Liver (tissue), 9 donors: ENCODE results near the gene PPP1R14C. TPM values are rescaled to one million over a fixed set of nuclear protein-coding genes. Genes with fewer than 3 reads are reported as not detected.

ENCODE experiments used
- DNase-seq: peaks from one replicate; pipeline ENCODE4 v3.0.0-alpha.2; 2017; ENCODE audit warnings: low spot score
- H3K27ac ChIP-seq, 2 donors: one replicate each; pipeline ENCODE4 v1.7.0; 2013; ENCODE audit warnings: inconsistent platforms in 2 of 2, low read length in 2 of 2, control low read depth in 1 of 2, low read depth in 1 of 2, mild to moderate bottlenecking in 1 of 2
- H3K27me3 ChIP-seq, 4 donors: one replicate each; pipeline versions ENCODE4 v1.6.1 to v1.7.0; 2013; ENCODE audit warnings: low read length in 3 of 4, inconsistent platforms in 1 of 4, mild to moderate bottlenecking in 1 of 4, moderate library complexity in 1 of 4; ENCODE audit not compliant: control insufficient read depth in 4 of 4, insufficient read depth in 4 of 4
- H3K36me3 ChIP-seq, 4 donors: one replicate each; pipeline versions ENCODE4 v1.6.1 to v1.7.0; 2013; ENCODE audit warnings: low read length in 3 of 4, mild to moderate bottlenecking in 3 of 4, low read depth in 1 of 4, moderate library complexity in 1 of 4; ENCODE audit not compliant: control insufficient read depth in 4 of 4, insufficient read depth in 3 of 4
- H3K4me1 ChIP-seq, 4 donors: one replicate each; pipeline versions ENCODE4 v1.6.1 to v1.7.0; 2013; ENCODE audit warnings: low read length in 3 of 4, mild to moderate bottlenecking in 3 of 4, moderate library complexity in 1 of 4; ENCODE audit not compliant: control insufficient read depth in 4 of 4, insufficient read depth in 4 of 4
- H3K4me3 ChIP-seq, 3 donors: one replicate each; pipeline versions ENCODE4 v1.6.1 to v1.7.0; 2013; ENCODE audit warnings: low read length in 3 of 3, control low read depth in 1 of 3, low read depth in 1 of 3, mild to moderate bottlenecking in 1 of 3
- H3K9ac ChIP-seq, 2 donors: one replicate each; pipeline ENCODE4 v1.7.0; 2013; ENCODE audit warnings: low read length in 2 of 2, mild to moderate bottlenecking in 2 of 2, moderate library complexity in 2 of 2, control low read depth in 1 of 2, low read depth in 1 of 2
- H3K9me3 ChIP-seq, 4 donors: one replicate each; pipeline versions ENCODE4 v1.6.1 to v1.7.0; 2013; ENCODE audit warnings: low read length in 3 of 4; ENCODE audit not compliant: control insufficient read depth in 4 of 4
- ATF3 ChIP-seq: IDR thresholded peaks from 2 replicates; pipeline ENCODE4 v1.6.1; 2016; ENCODE audit warnings: antibody characterized with exemption
- EGR1 ChIP-seq, 2 donors: IDR thresholded peaks; 2 replicates each; pipeline ENCODE4 v1.6.1; 2016 to 2018; ENCODE audit warnings: antibody characterized with exemption in 2 of 2, low read depth in 2 of 2
- FOXA1 ChIP-seq: IDR thresholded peaks from 2 replicates; pipeline ENCODE4 v1.6.1; 2016; ENCODE audit warnings: antibody characterized with exemption
- HNF4A ChIP-seq, 2 donors: conservative IDR thresholded peaks; 2 replicates each; pipeline ENCODE4 v1.6.1; 2016; ENCODE audit warnings: antibody characterized with exemption in 2 of 2, mild to moderate bottlenecking in 2 of 2
- HNF4G ChIP-seq: IDR thresholded peaks from 2 replicates; pipeline ENCODE4 v1.6.1; 2016; ENCODE audit warnings: antibody characterized with exemption
- JUND ChIP-seq, 2 donors: IDR thresholded peaks; 2 replicates each; pipeline ENCODE4 v1.6.1; 2016; ENCODE audit warnings: antibody characterized with exemption in 2 of 2
- NR2F2 ChIP-seq: IDR thresholded peaks from 2 replicates; pipeline ENCODE4 v1.6.1; 2016; ENCODE audit warnings: antibody characterized with exemption
- REST ChIP-seq: IDR thresholded peaks from 2 replicates; pipeline ENCODE4 v1.6.1; 2016; ENCODE audit warnings: antibody characterized with exemption, mild to moderate bottlenecking
- RXRA ChIP-seq, 2 donors: IDR thresholded peaks; 2 replicates each; pipeline ENCODE4 v1.6.1; 2017 to 2018; ENCODE audit warnings: antibody characterized with exemption in 2 of 2, mild to moderate bottlenecking in 1 of 2
- SP1 ChIP-seq: IDR thresholded peaks from 2 replicates; pipeline ENCODE4 v1.6.1; 2018; ENCODE audit warnings: antibody characterized with exemption, mild to moderate bottlenecking
- TAF1 ChIP-seq: conservative IDR thresholded peaks from 2 replicates; pipeline ENCODE4 v1.6.1; 2016; ENCODE audit warnings: antibody characterized with exemption, mild to moderate bottlenecking
- YY1 ChIP-seq: IDR thresholded peaks from 2 replicates; pipeline ENCODE4 v1.6.1; 2016; ENCODE audit warnings: antibody characterized with exemption, mild to moderate bottlenecking
- ZBTB33 ChIP-seq: IDR thresholded peaks from 2 replicates; pipeline ENCODE4 v1.6.1; 2016; ENCODE audit warnings: antibody characterized with exemption
- WGBS: extraction: QIAGEN DNeasy Blood & Tissue Kit; methylation state at CpG from one replicate; pipeline ENCODE4 v1.1.7; 2013; 5-methylcytosine and 5-hydroxymethylcytosine counted together
- polyA plus RNA-seq, 2 donors: library from polyadenylated mRNA; stranded (reverse) in 1 of 2; unstranded in 1 of 2; fragments of 200-250 nt in 1 of 2; fragments of >200 nt in 1 of 2; fragmentation: Nextera tagmentation in 1 of 2; extraction: Ambion mirVana in 1 of 2; gene quantifications; one replicate each; pipeline versions ENCODE4 v1.2.1 to v1.2.3, GENCODE V29; 2013 to 2015
- total RNA-seq, 2 donors: library from RNA; depleted of rRNA; stranded (reverse); fragments of >200 nt; gene quantifications; one replicate each; pipeline ENCODE4 v1.2.3, GENCODE V29; 2014
- donor health status: healthy.
- donor health status: healthy.
- donor health status: healthy.
- donor health status: healthy.
- donor health status: healthy.

The PPP1R14C gene
- total and polyA plus RNA-seq, 4 donors, result 0.05 TPM; not detected in 3

GRCh38 chr6:150099546-150099945 is 43.3 kb upstream of the PPP1R14C start:
- WGBS, result 90% methylated on average over 8 of the region's 8 CpGs

GRCh38 chr6:150099953-150100352 is 42.9 kb upstream of the PPP1R14C start:
- Histone ChIP-seq H3K4me1 (no peaks in the 10 kb centered on the region), H3K9me3 (no peaks in the 10 kb centered on the region), H3K4me3 (no peak overlapping the region), H3K9ac (no peak overlapping the region), H3K27me3 (no peaks in the 10 kb centered on the region), H3K36me3 (no peaks in the 10 kb centered on the region), H3K27ac (no peak overlapping the region)
- 89% methylated on average over 11 of the region's 11 CpGs for WGBS
- no peak for DNase-seq
- TF ChIP-seq FOXA1, result no peak
- TF ChIP-seq HNF4A (conservative IDR thresholded peaks at IDR 0.05), result no peak
- TF ChIP-seq EGR1 (IDR thresholded peaks at IDR 0.05; ENCODE audit: low read depth in 2 of 2), result no peak
- no peak for TF ChIP-seq HNF4G
- TF ChIP-seq ZBTB33, result no peak
- TF ChIP-seq RXRA (IDR thresholded peaks at IDR 0.05), result no peak
- no peak for TF ChIP-seq NR2F2
- TF ChIP-seq SP1, result no peak
- TF ChIP-seq YY1, result no peak
- TF ChIP-seq JUND (IDR thresholded peaks at IDR 0.05), result no peak
- no peak for TF ChIP-seq REST
- no peak for TF ChIP-seq TAF1

More at GRCh38 chr6:150099546-150099945, 43.3 kb upstream of the PPP1R14C start:
- TF ChIP-seq HNF4G, result no peak
- no peak for TF ChIP-seq NR2F2
- no peak for TF ChIP-seq ZBTB33
- no peak for TF ChIP-seq SP1
- TF ChIP-seq ATF3, result no peak
- TF ChIP-seq FOXA1, result no peak
- TF ChIP-seq REST, result no peak
- DNase-seq, result no peak
- Histone ChIP-seq H3K27ac (no peak overlapping the region), H3K9ac (no peak overlapping the region), H3K9me3 (no peaks in the 10 kb centered on the region), H3K4me1 (no peaks in the 10 kb centered on the region), H3K36me3 (no peaks in the 10 kb centered on the region), H3K4me3 (no peak overlapping the region), H3K27me3 (no peaks in the 10 kb centered on the region)
